ENCODE data around the gene FGF8.

The FGF8 gene

GRCh38 chr10:101744267-101744666 lies 31.6 kb downstream of the FGF8 start:
- no peak for DNase-seq (ENCODE audit: insufficient read length, low spot score)
- no peak for FAIRE-seq

- FAIRE-seq, result no peak
- no peak for DNase-seq (ENCODE audit: insufficient read length, low spot score)
These were observed 34.0 kb downstream of the FGF8 start for GRCh38 chr10:101741938-101742337.

GRCh38 chr10:101736666-101737065 lies 39.2 kb downstream of the FGF8 start:
- FAIRE-seq (no peak), DNase-seq (ENCODE audit: insufficient read length, low spot score) (no peak)

- DNase-seq (ENCODE audit: insufficient read length, low spot score) (no peak), FAIRE-seq (no peak)
These were observed 43.8 kb downstream of the FGF8 start for GRCh38 chr10:101732096-101732495.

- FAIRE-seq (no peak), DNase-seq (ENCODE audit: insufficient read length, low spot score) (no peak)
These were observed 49.9 kb downstream of the FGF8 start for GRCh38 chr10:101726115-101726387.

- FAIRE-seq, result peak; percentile 58
- no peak for DNase-seq (ENCODE audit: insufficient read length, low spot score)
These were observed 50.4 kb downstream of the FGF8 start for GRCh38 chr10:101725296-101726114.

GRCh38 chr10:101724446-101724845 lies 51.5 kb downstream of the FGF8 start:
- FAIRE-seq, result peak; percentile 45
- DNase-seq (ENCODE audit: insufficient read length, low spot score), result no peak

GRCh38 chr10:101723176-101723575 lies 52.7 kb downstream of the FGF8 start:
- FAIRE-seq (no peak), DNase-seq (ENCODE audit: insufficient read length, low spot score) (no peak)

GRCh38 chr10:101721806-101722205 lies 54.1 kb downstream of the FGF8 start:
- DNase-seq (ENCODE audit: insufficient read length, low spot score) (no peak), FAIRE-seq (no peak)

GRCh38 chr10:101720606-101721230 lies 55.2 kb downstream of the FGF8 start:
- FAIRE-seq, result no peak
- DNase-seq (ENCODE audit: insufficient read length, low spot score), result no peak

All from GM19239 (cell line).